NB4 (cell line): ENCODE results near the gene PAXIP1.

Experiments
- DNase-seq: peaks from one replicate; pipeline ENCODE4 v3.0.0; 2010; ENCODE audit warnings: low read depth
- H3K4me3 ChIP-seq: one replicate; pipeline ENCODE4 v1.5.1; 2011; ENCODE audit warnings: mild to moderate bottlenecking, low read depth, low read length, moderate library complexity
- MAX ChIP-seq: IDR thresholded peaks from 2 replicates; pipeline ENCODE4 v1.6.1; 2011; ENCODE audit warnings: low read depth, low read length
- MYC ChIP-seq: IDR thresholded peaks from 2 replicates; pipeline ENCODE4 v1.6.1; 2011; ENCODE audit warnings: low read depth, low read length
- POLR2A ChIP-seq: IDR thresholded peaks from 2 replicates; pipeline ENCODE4 v1.6.1; 2011; ENCODE audit warnings: mild to moderate bottlenecking; ENCODE audit not compliant: insufficient read length; ENCODE audit errors: extremely low read depth
- TF ChIP-seq, protein P1 (sequence below): IDR thresholded peaks from one replicate; pipeline ENCODE4 v1.5.1; 2012; ENCODE audit warnings: low read depth, low read length

PAXIP1 gene

DNA sequence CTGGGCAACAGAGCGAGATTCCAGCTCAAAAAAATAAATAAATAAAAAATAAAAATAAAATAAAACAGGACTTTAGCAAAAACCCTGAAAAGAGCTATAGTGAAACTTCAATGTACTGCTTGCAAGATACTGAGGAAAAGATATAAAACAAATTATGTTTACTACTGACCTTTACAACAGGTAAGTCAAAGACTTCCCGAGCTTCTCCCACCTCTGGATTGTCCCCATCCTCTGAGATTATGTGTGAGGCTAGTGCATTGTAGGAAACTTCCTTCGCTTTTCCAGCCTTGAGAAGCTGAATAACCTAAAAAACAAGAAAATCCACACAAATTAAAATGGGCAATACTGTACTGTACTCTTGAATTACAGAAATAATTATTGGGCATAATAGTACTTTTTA lies 4.4 kb downstream of the PAXIP1 start:
- TF ChIP-seq MYC (no peak), MAX (no peak)
- TF ChIP-seq, protein P1, sequence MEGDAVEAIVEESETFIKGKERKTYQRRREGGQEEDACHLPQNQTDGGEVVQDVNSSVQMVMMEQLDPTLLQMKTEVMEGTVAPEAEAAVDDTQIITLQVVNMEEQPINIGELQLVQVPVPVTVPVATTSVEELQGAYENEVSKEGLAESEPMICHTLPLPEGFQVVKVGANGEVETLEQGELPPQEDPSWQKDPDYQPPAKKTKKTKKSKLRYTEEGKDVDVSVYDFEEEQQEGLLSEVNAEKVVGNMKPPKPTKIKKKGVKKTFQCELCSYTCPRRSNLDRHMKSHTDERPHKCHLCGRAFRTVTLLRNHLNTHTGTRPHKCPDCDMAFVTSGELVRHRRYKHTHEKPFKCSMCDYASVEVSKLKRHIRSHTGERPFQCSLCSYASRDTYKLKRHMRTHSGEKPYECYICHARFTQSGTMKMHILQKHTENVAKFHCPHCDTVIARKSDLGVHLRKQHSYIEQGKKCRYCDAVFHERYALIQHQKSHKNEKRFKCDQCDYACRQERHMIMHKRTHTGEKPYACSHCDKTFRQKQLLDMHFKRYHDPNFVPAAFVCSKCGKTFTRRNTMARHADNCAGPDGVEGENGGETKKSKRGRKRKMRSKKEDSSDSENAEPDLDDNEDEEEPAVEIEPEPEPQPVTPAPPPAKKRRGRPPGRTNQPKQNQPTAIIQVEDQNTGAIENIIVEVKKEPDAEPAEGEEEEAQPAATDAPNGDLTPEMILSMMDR = no peak

DNA sequence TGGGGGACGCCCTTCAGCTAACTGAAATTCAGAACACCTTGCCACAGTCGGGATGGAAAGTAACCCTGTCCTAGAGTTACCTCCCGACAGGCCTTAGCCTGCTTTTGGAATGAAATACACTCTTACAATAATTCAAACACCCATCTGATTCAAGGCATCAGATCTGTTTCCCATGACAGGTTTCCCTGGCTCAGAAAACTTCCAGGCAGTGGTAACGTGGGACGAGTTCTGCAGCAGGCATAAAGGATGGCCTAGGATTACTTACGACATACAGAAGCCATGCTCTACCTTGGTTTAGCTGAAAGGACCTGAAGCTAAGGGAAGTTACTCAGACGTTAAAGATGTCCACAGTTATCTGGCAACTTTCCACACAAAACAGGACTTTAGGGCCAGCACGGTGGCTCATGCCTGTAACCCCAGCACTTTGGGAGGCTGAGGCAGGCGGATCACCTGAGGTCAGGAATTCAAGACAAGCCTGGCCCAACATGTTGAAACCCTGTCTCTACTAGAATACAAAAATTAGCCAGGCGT lies 5.0 kb downstream of the PAXIP1 start:
- H3K4me3 ChIP-seq = no peak overlapping the region
- DNase-seq = no peak
- TF ChIP-seq MYC (no peak), POLR2A (no peak), MAX (no peak)
- TF ChIP-seq, protein P1 = no peak

More for the DNA sequence above, 4.4 kb downstream of the PAXIP1 start:
- no peak overlapping the region for H3K4me3 ChIP-seq
- no peak for DNase-seq

DNA sequence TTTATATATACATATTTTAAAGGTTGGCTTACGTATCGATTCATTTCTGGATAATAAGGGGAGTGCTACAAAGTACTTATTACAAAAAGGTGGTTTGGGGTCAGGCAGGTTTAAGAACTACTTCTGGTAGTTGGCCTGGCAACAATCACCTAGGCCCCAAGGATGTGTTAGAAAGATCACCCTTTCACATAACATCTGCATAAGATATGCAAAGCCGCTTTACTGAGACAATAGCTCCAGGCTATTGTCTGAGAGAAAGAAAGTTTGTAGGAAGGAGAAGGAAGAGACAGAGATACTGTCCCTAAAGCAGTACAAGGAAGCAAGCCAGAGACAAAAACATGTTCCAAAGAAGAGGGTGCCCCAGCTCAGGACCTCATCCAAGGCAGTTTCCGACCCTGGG lies 6.2 kb downstream of the PAXIP1 start:
- no peak for DNase-seq
- TF ChIP-seq MAX (no peak), POLR2A (no peak), MYC (no peak)
- TF ChIP-seq, protein P1 = no peak
- H3K4me3 ChIP-seq = no peak overlapping the region

DNA sequence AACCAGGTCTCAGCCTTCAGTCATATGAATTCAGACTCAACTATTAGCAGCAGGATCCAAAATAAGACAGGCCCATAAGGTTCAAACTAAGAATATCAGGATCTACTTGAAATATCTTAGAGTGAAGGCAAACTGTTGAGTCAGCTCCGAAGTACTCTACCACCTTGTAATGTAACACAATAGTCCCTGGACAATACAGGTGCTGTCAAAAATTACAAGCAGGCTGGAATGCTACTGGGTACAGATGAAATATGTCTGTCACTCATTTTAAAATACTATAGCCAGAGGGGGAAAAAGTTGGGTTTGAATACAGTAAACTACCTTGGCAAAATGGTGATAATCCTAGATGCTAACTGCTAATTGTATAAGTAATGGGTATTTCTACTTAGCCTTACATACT lies 6.8 kb downstream of the PAXIP1 start:
- TF ChIP-seq, protein P1 = no peak
- TF ChIP-seq POLR2A = no peak
- no peak overlapping the region for H3K4me3 ChIP-seq
- no peak for DNase-seq

GRCh38 chr7:154994996-154995395 lies 7.9 kb downstream of the PAXIP1 start:
- no peak overlapping the region for H3K4me3 ChIP-seq
- DNase-seq = no peak
- no peak for TF ChIP-seq MYC
- TF ChIP-seq, protein P1 = no peak
- no peak for TF ChIP-seq POLR2A
- no peak for TF ChIP-seq MAX

DNA sequence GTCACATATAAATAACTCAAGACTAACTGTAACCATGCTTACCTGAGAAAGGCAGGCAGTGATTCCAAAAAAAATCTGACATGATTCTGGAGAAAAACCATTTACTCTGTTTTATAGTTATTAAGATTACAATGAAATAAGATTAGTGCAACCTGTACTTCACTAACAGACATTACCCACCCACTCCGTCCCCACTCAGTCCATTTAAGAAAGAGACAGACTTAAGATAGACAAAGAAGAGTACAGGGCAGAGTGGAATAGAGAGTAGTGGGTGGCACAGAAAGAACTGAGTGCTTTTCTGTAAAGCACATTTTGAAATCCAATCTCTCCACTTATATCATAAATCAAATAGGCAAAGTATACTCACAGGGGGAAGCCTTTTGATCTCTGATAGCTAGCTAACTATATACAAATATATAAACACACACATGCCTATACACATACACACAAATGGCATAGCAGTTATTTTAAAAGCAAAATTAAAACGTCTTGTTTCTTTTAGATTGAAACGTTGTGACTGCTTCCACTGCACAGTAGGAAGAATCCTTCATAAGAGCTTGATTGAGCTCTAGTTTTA lies 11.9 kb downstream of the PAXIP1 start:
- H3K4me3 ChIP-seq = no peak overlapping the region
- DNase-seq = no peak
- TF ChIP-seq MAX = no peak
- TF ChIP-seq, protein P1 = no peak
- TF ChIP-seq MYC = no peak
- no peak for TF ChIP-seq POLR2A
